Tongue (tissue), 2 donors: ENCODE results near the gene TTC4. TPM values are rescaled to one million over a fixed set of nuclear protein-coding genes. Genes with fewer than 3 reads are reported as not detected.

Experiments
- DNase-seq: peaks from one replicate; pipeline ENCODE4 v3.0.0-alpha.2; 2015
- total RNA-seq: library from RNA; depleted of rRNA; stranded (reverse); fragments of >200 nt; gene quantifications from one replicate; pipeline ENCODE4 v1.2.3, GENCODE V29; 2014

TTC4 gene
- total RNA-seq, 1 donor from 2014 or later = 42.4 TPM

- no peak for DNase-seq
Measured at GRCh38 chr1:54784066-54784465, 68.4 kb downstream of the TTC4 start.

- no peak for DNase-seq
Measured at GRCh38 chr1:54786778-54787177, 71.1 kb downstream of the TTC4 start.

GRCh38 chr1:54787604-54788003, 71.9 kb downstream of the TTC4 start:
- DNase-seq = no peak

- DNase-seq = no peak
Measured at GRCh38 chr1:54788459-54788858, 72.8 kb downstream of the TTC4 start.

GRCh38 chr1:54791880-54792522, 76.3 kb downstream of the TTC4 start:
- DNase-seq = no peak

Other genes with a start within 250 kb of the TTC4 start
- gene ACOT11, start 167.6 kb upstream of the TTC4 start, total RNA-seq = 18.2 TPM
- not detected for gene FAM151A, start 92.3 kb upstream of the TTC4 start, total RNA-seq
- gene MROH7, start 74.1 kb upstream of the TTC4 start, total RNA-seq = 4.2 TPM
- 5.8 TPM for gene PARS2, start 48.7 kb downstream of the TTC4 start, total RNA-seq
- 8.7 TPM for gene TTC22, start 85.5 kb downstream of the TTC4 start, total RNA-seq
- gene DHCR24, start 171.3 kb downstream of the TTC4 start, total RNA-seq = 22.5 TPM